ENCODE measurements around the gene POGZ.

DNA sequence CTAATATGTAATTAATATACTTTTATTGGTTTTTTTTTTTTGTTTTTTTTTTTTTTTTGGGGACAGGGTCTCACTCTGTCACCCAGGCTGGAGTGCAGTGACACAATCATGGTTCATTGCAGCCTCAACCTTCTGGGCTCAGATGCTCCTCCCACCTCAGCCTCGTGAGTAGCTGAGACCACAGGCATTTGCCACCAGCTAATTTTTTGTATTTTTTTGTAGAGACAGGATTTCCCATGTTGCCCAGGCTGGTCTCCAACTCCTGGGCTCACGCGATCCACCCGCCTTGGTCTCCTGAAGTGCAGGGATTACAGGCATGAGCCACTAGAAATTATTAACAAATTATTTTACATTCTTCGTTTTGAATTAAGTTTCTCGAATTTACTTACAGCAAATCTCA, 16.8 kb upstream of the POGZ start:
- TF ChIP-seq, protein P1, sequence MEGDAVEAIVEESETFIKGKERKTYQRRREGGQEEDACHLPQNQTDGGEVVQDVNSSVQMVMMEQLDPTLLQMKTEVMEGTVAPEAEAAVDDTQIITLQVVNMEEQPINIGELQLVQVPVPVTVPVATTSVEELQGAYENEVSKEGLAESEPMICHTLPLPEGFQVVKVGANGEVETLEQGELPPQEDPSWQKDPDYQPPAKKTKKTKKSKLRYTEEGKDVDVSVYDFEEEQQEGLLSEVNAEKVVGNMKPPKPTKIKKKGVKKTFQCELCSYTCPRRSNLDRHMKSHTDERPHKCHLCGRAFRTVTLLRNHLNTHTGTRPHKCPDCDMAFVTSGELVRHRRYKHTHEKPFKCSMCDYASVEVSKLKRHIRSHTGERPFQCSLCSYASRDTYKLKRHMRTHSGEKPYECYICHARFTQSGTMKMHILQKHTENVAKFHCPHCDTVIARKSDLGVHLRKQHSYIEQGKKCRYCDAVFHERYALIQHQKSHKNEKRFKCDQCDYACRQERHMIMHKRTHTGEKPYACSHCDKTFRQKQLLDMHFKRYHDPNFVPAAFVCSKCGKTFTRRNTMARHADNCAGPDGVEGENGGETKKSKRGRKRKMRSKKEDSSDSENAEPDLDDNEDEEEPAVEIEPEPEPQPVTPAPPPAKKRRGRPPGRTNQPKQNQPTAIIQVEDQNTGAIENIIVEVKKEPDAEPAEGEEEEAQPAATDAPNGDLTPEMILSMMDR (IDR thresholded peaks at IDR 0.05; ENCODE audit: insufficient read depth, low read length, poor library complexity, severe bottlenecking) = no peak
- TF ChIP-seq EZH2phosphoT487 (conservative IDR thresholded peaks at IDR 0.05; ENCODE audit: low read length) = no peak
